Cardiac muscle cell (in vitro differentiated cells and primary cell): ENCODE measurements around the gene SKOR1. TPM values are rescaled to one million over a fixed set of nuclear protein-coding genes. Genes with fewer than 3 reads are reported as not detected.

Experiments used
- DNase-seq, 2 donors: peaks; one replicate each; pipeline versions ENCODE4 v3.0.0 to v3.0.0-alpha.2; 2010 to 2017; ENCODE audit warnings: low read depth in 1 of 2, low spot score in 1 of 2
- H3K27ac ChIP-seq: fragments of 200-600 bp; sonication (generic); 2 replicates; pipeline ENCODE4 v1.5.1; 2016
- H3K27me3 ChIP-seq: fragments of 200-600 bp; sonication (generic); 2 replicates; pipeline ENCODE4 v1.6.0; 2016; ENCODE audit warnings: control low read depth
- H3K36me3 ChIP-seq: fragments of 200-600 bp; sonication (generic); 2 replicates; pipeline ENCODE4 v1.5.1; 2016; ENCODE audit warnings: control low read depth
- H3K4me1 ChIP-seq: fragments of 200-600 bp; sonication (generic); 2 replicates; pipeline ENCODE4 v1.8.1; 2017; ENCODE audit warnings: low read depth, mild to moderate bottlenecking, mixed run types
- H3K4me3 ChIP-seq: fragments of 200-600 bp; sonication (generic); 2 replicates; pipeline ENCODE4 v1.5.1; 2016; ENCODE audit warnings: mild to moderate bottlenecking
- H3K9me3 ChIP-seq: fragments of 200-600 bp; sonication (generic); 2 replicates; pipeline ENCODE4 v1.5.1; 2017; ENCODE audit warnings: low read depth, mild to moderate bottlenecking, control low read depth
- CTCF ChIP-seq: IDR thresholded peaks from 2 replicates; pipeline ENCODE4 v1.5.1; 2012; ENCODE audit warnings: low read depth, mild to moderate bottlenecking, low read length
- polyA plus RNA-seq: library from polyadenylated mRNA; unstranded; fragments of >200 nt; fragmentation: Nextera tagmentation; extraction: Ambion mirVana; gene quantifications from 2 replicates; pipeline ENCODE4 v1.2.1, GENCODE V29; 2016
- total RNA-seq: library from RNA; depleted of rRNA; stranded (reverse); fragments of >200 nt; gene quantifications from 2 replicates; pipeline ENCODE4 v1.2.3, GENCODE V29; 2016

SKOR1 gene
- total and polyA plus RNA-seq, 2 experiments from 2014 or later, result 1.1 TPM; not detected in 1

- H3K27me3 ChIP-seq, result peaks cover 100% of the 10 kb centered on the region
- no peaks in the 10 kb centered on the region for H3K9me3 ChIP-seq
- no peak overlapping the region for H3K4me3 ChIP-seq
- H3K36me3 ChIP-seq, result no peaks in the 10 kb centered on the region
- H3K27ac ChIP-seq, result no peak overlapping the region
- H3K4me1 ChIP-seq, result no peaks in the 10 kb centered on the region
- no peak for TF ChIP-seq CTCF
- no peak for DNase-seq
Measured at GRCh38 chr15:67783303-67783702, 42.0 kb upstream of the SKOR1 start.

GRCh38 chr15:67784090-67784781, 41.1 kb upstream of the SKOR1 start:
- TF ChIP-seq CTCF, result no peak
- no peak for DNase-seq
- Histone ChIP-seq H3K4me3 (no peak overlapping the region), H3K4me1 (no peaks in the 10 kb centered on the region), H3K9me3 (no peaks in the 10 kb centered on the region), H3K27me3 (peaks cover 95% of the 10 kb centered on the region), H3K27ac (no peak overlapping the region), H3K36me3 (no peaks in the 10 kb centered on the region)

GRCh38 chr15:67784856-67785430, 40.4 kb upstream of the SKOR1 start:
- TF ChIP-seq CTCF, result no peak
- DNase-seq, result no peak
- Histone ChIP-seq H3K27me3 (peaks cover 95% of the 10 kb centered on the region), H3K4me1 (no peaks in the 10 kb centered on the region), H3K9me3 (no peaks in the 10 kb centered on the region), H3K27ac (no peak overlapping the region), H3K4me3 (no peak overlapping the region), H3K36me3 (no peaks in the 10 kb centered on the region)

- Histone ChIP-seq H3K27ac (no peak overlapping the region), H3K9me3 (no peaks in the 10 kb centered on the region), H3K27me3 (peaks cover 95% of the 10 kb centered on the region), H3K4me3 (no peak overlapping the region), H3K36me3 (no peaks in the 10 kb centered on the region), H3K4me1 (no peaks in the 10 kb centered on the region)
- DNase-seq, result no peak
- TF ChIP-seq CTCF, result no peak
Measured at GRCh38 chr15:67785431-67785830, 39.9 kb upstream of the SKOR1 start.

GRCh38 chr15:67786646-67787045, 38.7 kb upstream of the SKOR1 start:
- TF ChIP-seq CTCF, result no peak
- H3K4me3 ChIP-seq, result no peak overlapping the region
- H3K36me3 ChIP-seq, result no peaks in the 10 kb centered on the region
- DNase-seq, result no peak
- no peak overlapping the region for H3K27ac ChIP-seq
- H3K4me1 ChIP-seq, result no peaks in the 10 kb centered on the region
- H3K27me3 ChIP-seq, result peaks cover 95% of the 10 kb centered on the region
- no peaks in the 10 kb centered on the region for H3K9me3 ChIP-seq
